Coronary artery (tissue), 2 donors: ENCODE data around the gene ATG14.

Experiments used
- DNase-seq: peaks from one replicate; pipeline ENCODE4 v3.0.0-alpha.2; 2017; ENCODE audit warnings: low spot score
- H3K27ac ChIP-seq, 2 donors: fragments of 200-600 bp; sonication (generic); one replicate each; pipeline ENCODE4 v1.5.1; 2016 to 2019
- H3K4me3 ChIP-seq: fragments of 200-600 bp; sonication (generic); 2 replicates; pipeline ENCODE4 v1.5.1; 2016; ENCODE audit warnings: mild to moderate bottlenecking, moderate library complexity
- CTCF ChIP-seq: fragments of 200-600 bp; sonication (generic); IDR thresholded peaks from one replicate; pipeline ENCODE4 v1.5.1; 2019; ENCODE audit warnings: antibody characterized with exemption

The ATG14 gene

GRCh38 chr14:55433880-55434804, 22.5 kb upstream of the ATG14 start:
- H3K4me3 ChIP-seq = no peak overlapping the region
- no peak for DNase-seq
- no peak overlapping the region for H3K27ac ChIP-seq
- no peak for TF ChIP-seq CTCF

- DNase-seq = no peak
- no peak for TF ChIP-seq CTCF
- no peak overlapping the region for H3K27ac ChIP-seq
- H3K4me3 ChIP-seq = no peak overlapping the region
These were observed 21.0 kb upstream of the ATG14 start for GRCh38 chr14:55432628-55433027.

GRCh38 chr14:55430024-55430690, 18.5 kb upstream of the ATG14 start:
- no peak for TF ChIP-seq CTCF
- no peak for DNase-seq
- H3K27ac ChIP-seq = no peak overlapping the region
- H3K4me3 ChIP-seq = no peak overlapping the region

- H3K27ac ChIP-seq = no peak overlapping the region
- TF ChIP-seq CTCF = no peak
- no peak overlapping the region for H3K4me3 ChIP-seq
- DNase-seq = no peak
These were observed 15.8 kb upstream of the ATG14 start for GRCh38 chr14:55427439-55427838.

GRCh38 chr14:55426891-55427290, 15.3 kb upstream of the ATG14 start:
- Histone ChIP-seq H3K27ac (no peak overlapping the region), H3K4me3 (no peak overlapping the region)
- TF ChIP-seq CTCF = no peak
- DNase-seq = no peak

GRCh38 chr14:55425091-55425490, 13.5 kb upstream of the ATG14 start:
- no peak for DNase-seq
- Histone ChIP-seq H3K4me3 (no peak overlapping the region), H3K27ac (no peak overlapping the region)
- TF ChIP-seq CTCF = no peak
